Dermis microvascular lymphatic vessel endothelial cell (primary cell): ENCODE results near the gene BRMS1. TPM values are rescaled to one million over a fixed set of nuclear protein-coding genes. Genes with fewer than 3 reads are reported as not detected.
"Not testable (repeated sequence)": the region's sequence is repeated elsewhere in the genome, so short reads cannot be mapped to it uniquely, and the experiment has no call there.

Experiments
- DNase-seq, 2 donors: peaks; one replicate each; pipeline versions ENCODE4 v3.0.0 to v3.0.0-alpha.2; 2010; ENCODE audit warnings: low read depth in 2 of 2
- total RNA-seq: library from RNA; depleted of rRNA; stranded (reverse); fragments of >200 nt; gene quantifications from 2 replicates; pipeline ENCODE4 v1.2.1, GENCODE V29; 2014

The BRMS1 gene
- 53.1 and 53.7 TPM in 2 replicates for total RNA-seq

- DNase-seq = peak; percentile 96 to 98
Measured at GRCh38 chr11:66344550-66345315, at the start of gene BRMS1. Gene BRMS1 (minus strand): TSS chr11:66345104. CDS start chr11:66342234, 2,870 bp downstream.

- no peak for DNase-seq
Measured at GRCh38 chr11:66393954-66394353, 49.0 kb upstream of the BRMS1 start.

- DNase-seq = no peak
Measured at GRCh38 chr11:66391322-66391721, 46.4 kb upstream of the BRMS1 start.

GRCh38 chr11:66388780-66389386 lies 44.0 kb upstream of the BRMS1 start:
- peak; percentile 41 to 76 for DNase-seq

- peak; percentile 45 to 76 for DNase-seq
Measured at GRCh38 chr11:66386171-66387069, 41.5 kb upstream of the BRMS1 start.

- DNase-seq = not testable (repeated sequence)
Measured at GRCh38 chr11:66384316-66384715, 39.4 kb upstream of the BRMS1 start.

- DNase-seq = not testable (repeated sequence)
Measured at GRCh38 chr11:66380264-66380663, 35.4 kb upstream of the BRMS1 start.

- not testable (repeated sequence) for DNase-seq
Measured at GRCh38 chr11:66373690-66374287, 28.9 kb upstream of the BRMS1 start.

- no peak for DNase-seq
Measured at GRCh38 chr11:66373265-66373664, 28.4 kb upstream of the BRMS1 start.

- DNase-seq = peak in 1 of 2 donors; percentile 7
Measured at GRCh38 chr11:66371627-66372415, 26.9 kb upstream of the BRMS1 start, which contains the start of gene SLC29A2. Gene SLC29A2 (minus strand): TSS chr11:66371760. CDS start chr11:66371591, 169 bp downstream.

- no peak for DNase-seq
Measured at GRCh38 chr11:66369073-66369894, 24.4 kb upstream of the BRMS1 start.

GRCh38 chr11:66368484-66368883 lies 23.6 kb upstream of the BRMS1 start:
- no peak for DNase-seq

- DNase-seq = no peak
Measured at GRCh38 chr11:66367561-66368312, 22.8 kb upstream of the BRMS1 start.

GRCh38 chr11:66366844-66367477 lies 22.1 kb upstream of the BRMS1 start:
- DNase-seq = no peak

GRCh38 chr11:66365711-66366619 lies 21.1 kb upstream of the BRMS1 start:
- DNase-seq = no peak

- no peak for DNase-seq
Measured at GRCh38 chr11:66365166-66365565, 20.3 kb upstream of the BRMS1 start.

- DNase-seq = no peak
Measured at GRCh38 chr11:66363805-66364535, 19.1 kb upstream of the BRMS1 start.
